ENCODE measurements around the gene ARMH1.

Gene ARMH1

GRCh38 chr1:44685881-44686280 lies 11.4 kb downstream of the ARMH1 start:
- FAIRE-seq (no peak), DNase-seq (ENCODE audit: insufficient read length, low spot score) (no peak)
- TF ChIP-seq CTCF (IDR thresholded peaks at IDR 0.05; ENCODE audit: insufficient read depth, missing control alignments): no peak

GRCh38 chr1:44688760-44689446 lies 14.4 kb downstream of the ARMH1 start:
- FAIRE-seq: no peak
- no peak for TF ChIP-seq CTCF (IDR thresholded peaks at IDR 0.05; ENCODE audit: insufficient read depth, missing control alignments)
- DNase-seq (ENCODE audit: insufficient read length, low spot score): no peak

- FAIRE-seq (no peak), DNase-seq (ENCODE audit: insufficient read length, low spot score) (no peak)
- no peak for TF ChIP-seq CTCF (IDR thresholded peaks at IDR 0.05; ENCODE audit: insufficient read depth, missing control alignments)
These were observed 14.9 kb downstream of the ARMH1 start for GRCh38 chr1:44689447-44689765.

GRCh38 chr1:44693159-44693558 lies 18.6 kb downstream of the ARMH1 start:
- no peak for TF ChIP-seq CTCF (IDR thresholded peaks at IDR 0.05; ENCODE audit: insufficient read depth, missing control alignments)
- FAIRE-seq (no peak), DNase-seq (ENCODE audit: insufficient read length, low spot score) (no peak)

GRCh38 chr1:44693900-44694299 lies 19.4 kb downstream of the ARMH1 start:
- DNase-seq (ENCODE audit: insufficient read length, low spot score): no peak
- no peak for TF ChIP-seq CTCF (IDR thresholded peaks at IDR 0.05; ENCODE audit: insufficient read depth, missing control alignments)
- no peak for FAIRE-seq

GRCh38 chr1:44694863-44695478 lies 20.5 kb downstream of the ARMH1 start:
- DNase-seq (ENCODE audit: insufficient read length, low spot score) (no peak), FAIRE-seq (no peak)
- TF ChIP-seq CTCF (IDR thresholded peaks at IDR 0.05; ENCODE audit: insufficient read depth, missing control alignments): no peak

- no peak for FAIRE-seq
- no peak for TF ChIP-seq CTCF (IDR thresholded peaks at IDR 0.05; ENCODE audit: insufficient read depth, missing control alignments)
- DNase-seq (ENCODE audit: insufficient read length, low spot score): no peak
These were observed 21.2 kb downstream of the ARMH1 start for GRCh38 chr1:44695671-44696070.
